Keratinocyte (primary cell): ENCODE results near the gene USH1C. TPM values are rescaled to one million over a fixed set of nuclear protein-coding genes. Genes with fewer than 3 reads are reported as not detected.

Experiments used
- DNase-seq: peaks from one replicate; pipeline ENCODE4 v3.0.0-alpha.2; 2011; ENCODE audit warnings: low read depth, missing footprints, low spot score
- FAIRE-seq: peaks from 2 replicates; lab custom pipeline; 2011; peaks lifted over from hg19 to GRCh38; lab: Jason Lieb, UNC
- H2AFZ ChIP-seq: 2 replicates; pipeline ENCODE4 v1.6.0; 2012; ENCODE audit warnings: low read length, control low read depth, inconsistent platforms; ENCODE audit not compliant: control insufficient read depth
- H3K27ac ChIP-seq: 2 replicates; pipeline ENCODE4 v1.5.1; 2011; ENCODE audit warnings: low read length; ENCODE audit not compliant: control insufficient read depth, insufficient read depth
- H3K27me3 ChIP-seq: 3 replicates; pipeline ENCODE4 v1.6.0; 2011; ENCODE audit warnings: low read length; ENCODE audit not compliant: control insufficient read depth, insufficient read depth; ENCODE audit errors: extremely low read depth
- H3K36me3 ChIP-seq, 2 experiments: 2 replicates in 1 of 2; 3 replicates in 1 of 2; pipeline ENCODE4 v1.5.1; 2011; ENCODE audit warnings: low read length in 2 of 2, mild to moderate bottlenecking in 1 of 2; ENCODE audit not compliant: control insufficient read depth in 2 of 2, insufficient read depth in 2 of 2; ENCODE audit errors: extremely low read depth in 1 of 2
- H3K4me1 ChIP-seq: 3 replicates; pipeline ENCODE4 v1.5.1; 2011; ENCODE audit warnings: low read length; ENCODE audit not compliant: control insufficient read depth, insufficient read depth; ENCODE audit errors: extremely low read depth
- H3K4me2 ChIP-seq: 3 replicates; pipeline ENCODE4 v1.6.0; 2011; ENCODE audit warnings: low read depth, low read length; ENCODE audit not compliant: control insufficient read depth, insufficient read depth; ENCODE audit errors: extremely low read depth
- H3K4me3 ChIP-seq, 3 experiments: fragments of 200-600 bp in 1 of 3; sonication (generic) in 1 of 3; 2 replicates in 2 of 3; 3 replicates in 1 of 3; pipeline ENCODE4 v1.5.1; 2011 to 2016; ENCODE audit warnings: low read length in 3 of 3, mild to moderate bottlenecking in 3 of 3, control low read depth in 2 of 3, inconsistent platforms in 1 of 3, low read depth in 1 of 3, mixed read lengths in 1 of 3, mixed run types in 1 of 3, moderate library complexity in 1 of 3; ENCODE audit not compliant: control insufficient read depth in 2 of 3, insufficient read depth in 2 of 3; ENCODE audit errors: extremely low read depth in 1 of 3
- H3K79me2 ChIP-seq: 2 replicates; pipeline ENCODE4 v1.6.0; 2012; ENCODE audit warnings: low read length; ENCODE audit not compliant: control insufficient read depth, insufficient read depth
- H3K9ac ChIP-seq: 3 replicates; pipeline ENCODE4 v1.6.0; 2011; ENCODE audit warnings: low read length; ENCODE audit not compliant: control insufficient read depth, insufficient read depth; ENCODE audit errors: extremely low read depth
- H3K9me1 ChIP-seq: 3 replicates; pipeline ENCODE4 v1.6.0; 2011; ENCODE audit warnings: low read length; ENCODE audit not compliant: control insufficient read depth, insufficient read depth; ENCODE audit errors: extremely low read depth
- H3K9me3 ChIP-seq: 2 replicates; pipeline ENCODE4 v1.5.1; 2012; ENCODE audit warnings: low read depth, low read length; ENCODE audit not compliant: control insufficient read depth
- H4K20me1 ChIP-seq: 3 replicates; pipeline ENCODE4 v1.6.0; 2011; ENCODE audit warnings: low read length; ENCODE audit not compliant: control insufficient read depth, insufficient read depth; ENCODE audit errors: extremely low read depth
- CTCF ChIP-seq, 3 experiments: IDR thresholded peaks in 1 of 3; conservative IDR thresholded peaks in 1 of 3; optimal IDR thresholded peaks in 1 of 3; 2 replicates in 2 of 3; 3 replicates in 1 of 3; pipeline versions ENCODE3 to v1.5.1; 2011; ENCODE audit warnings: low read length in 3 of 3, mild to moderate bottlenecking in 3 of 3, moderate library complexity in 2 of 3, control low read depth in 1 of 3, inconsistent platforms in 1 of 3; ENCODE audit not compliant: insufficient read depth in 2 of 3; ENCODE audit errors: extremely low read depth in 1 of 3
- EZH2 ChIP-seq: IDR thresholded peaks from one replicate; pipeline ENCODE4 v1.6.1; 2012; ENCODE audit warnings: inconsistent platforms, mild to moderate bottlenecking, low read length, moderate library complexity
- dilution Hi-C: fragments of 300-500 bp; cut with MboI; formaldehyde crosslinking; loops from one replicate; pipeline ENCODE4 v1.7.0; 2020; ENCODE audit warnings: low sequenced_read_pairs; ENCODE audit not compliant: extremely low pct_ligation_motif_present
- polyA plus RNA-seq, 5 experiments: library from polyadenylated mRNA; depleted of rRNA in 3 of 5; stranded (reverse) in 3 of 5; stranded (forward) in 1 of 5; unstranded in 1 of 5; fragments of >200 nt; gene quantifications; 1 replicate in 1 of 5; 2 replicates in 3 of 5; 3 replicates in 1 of 5; pipeline versions ENCODE4 v1.2.1 to v1.2.3, GENCODE V29; 2011 to 2012; ENCODE audit warnings: missing spikeins in 2 of 5, low read depth in 1 of 5, low replicate concordance in 1 of 5

Gene USH1C
- polyA plus RNA-seq, 1 donor (not counting 4 experiments of a cell fraction or from before 2014, with no cell fraction given), result not detected

GRCh38 chr11:17494019-17494418 lies 50.2 kb downstream of the USH1C start:
- Histone ChIP-seq H3K79me2 (no peaks in the 10 kb centered on the region), H3K4me3 (no peak overlapping the region), H3K9ac (no peak overlapping the region), H3K4me2 (no peak overlapping the region), H3K27ac (no peak overlapping the region), H3K36me3 (no peaks in the 10 kb centered on the region), H4K20me1 (no peaks in the 10 kb centered on the region), H2AFZ (no peak overlapping the region), H3K4me1 (no peaks in the 10 kb centered on the region), H3K27me3 (peaks cover 3% of the 10 kb centered on the region), H3K9me1 (no peaks in the 10 kb centered on the region), H3K9me3 (no peaks in the 10 kb centered on the region)
- dilution Hi-C loops, result no loop called here
- DNase-seq (no peak), FAIRE-seq (no peak)
- TF ChIP-seq CTCF (optimal IDR thresholded peaks at IDR 0.05 in 1 of 3, IDR thresholded peaks at IDR 0.05 in 1 of 3, conservative IDR thresholded peaks at IDR 0.05 in 1 of 3; ENCODE audit: extremely low read depth in 1 of 3, insufficient read depth in 2 of 3, low read length in 3 of 3) (no peak), EZH2 (no peak)

- Histone ChIP-seq H3K4me1 (no peaks in the 10 kb centered on the region), H3K9ac (no peak overlapping the region), H3K4me3 (no peak overlapping the region), H3K4me2 (no peak overlapping the region), H3K79me2 (no peaks in the 10 kb centered on the region), H2AFZ (no peak overlapping the region), H3K36me3 (no peaks in the 10 kb centered on the region), H4K20me1 (no peaks in the 10 kb centered on the region), H3K9me3 (no peaks in the 10 kb centered on the region), H3K9me1 (no peaks in the 10 kb centered on the region), H3K27ac (no peak overlapping the region), H3K27me3 (peaks cover 3% of the 10 kb centered on the region)
- DNase-seq, result no peak
- FAIRE-seq, result no peak
- dilution Hi-C loops, result no loop called here
- TF ChIP-seq EZH2 (no peak), CTCF (optimal IDR thresholded peaks at IDR 0.05 in 1 of 3, IDR thresholded peaks at IDR 0.05 in 1 of 3, conservative IDR thresholded peaks at IDR 0.05 in 1 of 3; ENCODE audit: extremely low read depth in 1 of 3, insufficient read depth in 2 of 3, low read length in 3 of 3) (no peak)
Measured at GRCh38 chr11:17490938-17491337, 53.3 kb downstream of the USH1C start.
